Endometrium (tissue), 2 donors: ENCODE measurements around the gene LEMD1.
"Not testable (repeated sequence)": the region's sequence is repeated elsewhere in the genome, so short reads cannot be mapped to it uniquely, and the experiment has no call there.

Experiments
- FAIRE-seq: peaks from 2 replicates; lab custom pipeline; 2012; peaks lifted over from hg19 to GRCh38; lab: Jason Lieb, UNC
- donor health status: control.
- donor health status: control.

LEMD1 gene

DNA sequence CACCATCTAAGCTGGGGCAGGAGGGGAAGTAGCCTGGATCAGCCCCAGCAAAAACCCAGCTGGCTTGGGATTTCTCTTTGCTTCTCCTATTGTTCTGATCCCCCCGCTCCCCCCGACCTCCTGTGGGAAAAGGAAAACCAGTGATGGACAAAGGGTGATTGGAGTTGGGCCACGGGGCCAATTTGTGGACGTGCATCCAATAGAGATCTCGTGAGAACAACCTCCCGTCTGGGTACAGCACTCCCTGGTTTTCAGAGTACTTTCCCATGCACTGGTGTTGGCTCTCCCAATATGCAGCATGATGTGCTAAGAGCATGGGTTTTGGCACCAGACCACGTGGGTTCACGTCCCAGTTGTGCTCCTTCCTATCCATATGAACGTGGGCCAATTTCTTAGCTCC lies 25.0 kb upstream of the LEMD1 start:
- FAIRE-seq: no peak

DNA sequence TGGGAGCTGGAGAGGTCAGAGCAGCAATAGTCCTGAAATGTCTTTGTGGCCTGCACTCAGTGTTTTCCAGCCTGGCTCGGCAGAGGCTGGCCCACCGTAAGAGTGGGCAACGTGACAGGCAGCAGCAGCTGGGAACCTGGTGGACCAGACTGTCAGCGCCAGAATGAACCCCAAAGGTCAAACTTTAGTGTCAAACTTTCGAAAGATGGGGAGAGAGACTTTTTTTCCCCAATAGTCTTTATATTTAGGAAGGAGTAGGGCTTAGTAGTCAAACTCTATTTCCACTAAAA lies 23.7 kb upstream of the LEMD1 start:
- FAIRE-seq: no peak

DNA sequence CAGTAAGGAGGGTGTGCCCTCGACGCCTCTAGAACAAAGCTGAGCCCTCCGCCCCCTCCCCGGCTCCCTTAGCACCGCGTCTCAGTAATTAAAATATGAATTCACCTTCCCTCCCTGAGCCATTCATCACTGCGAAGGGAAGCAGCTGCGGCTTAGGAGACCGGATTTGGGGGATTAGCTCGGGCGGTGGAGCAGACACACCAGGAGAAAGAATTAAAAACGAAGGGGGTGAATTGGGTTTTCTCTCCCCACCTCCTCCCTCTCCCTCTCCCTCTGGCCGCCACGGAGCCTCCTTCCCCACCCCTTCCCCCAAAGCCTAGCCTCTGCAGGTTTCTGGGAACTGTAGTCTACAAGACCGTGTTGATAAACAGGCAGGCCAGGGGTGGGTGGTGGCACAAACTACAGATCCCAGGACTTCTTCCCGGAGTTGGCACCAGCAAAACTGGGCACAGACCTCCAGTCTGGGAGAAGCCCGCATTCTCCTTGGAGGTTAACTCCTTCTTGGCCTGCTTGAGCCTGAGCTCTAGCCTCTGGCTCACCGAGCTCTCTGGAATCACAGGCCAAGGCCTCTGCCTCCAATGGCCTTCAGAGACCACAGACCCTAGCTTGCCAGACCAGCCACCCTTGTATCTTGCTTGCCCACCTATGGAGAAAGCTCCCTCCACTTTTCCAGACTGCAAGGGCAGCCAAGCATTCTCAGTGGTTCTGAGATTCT lies 23.2 kb upstream of the LEMD1 start:
- FAIRE-seq: no peak

DNA sequence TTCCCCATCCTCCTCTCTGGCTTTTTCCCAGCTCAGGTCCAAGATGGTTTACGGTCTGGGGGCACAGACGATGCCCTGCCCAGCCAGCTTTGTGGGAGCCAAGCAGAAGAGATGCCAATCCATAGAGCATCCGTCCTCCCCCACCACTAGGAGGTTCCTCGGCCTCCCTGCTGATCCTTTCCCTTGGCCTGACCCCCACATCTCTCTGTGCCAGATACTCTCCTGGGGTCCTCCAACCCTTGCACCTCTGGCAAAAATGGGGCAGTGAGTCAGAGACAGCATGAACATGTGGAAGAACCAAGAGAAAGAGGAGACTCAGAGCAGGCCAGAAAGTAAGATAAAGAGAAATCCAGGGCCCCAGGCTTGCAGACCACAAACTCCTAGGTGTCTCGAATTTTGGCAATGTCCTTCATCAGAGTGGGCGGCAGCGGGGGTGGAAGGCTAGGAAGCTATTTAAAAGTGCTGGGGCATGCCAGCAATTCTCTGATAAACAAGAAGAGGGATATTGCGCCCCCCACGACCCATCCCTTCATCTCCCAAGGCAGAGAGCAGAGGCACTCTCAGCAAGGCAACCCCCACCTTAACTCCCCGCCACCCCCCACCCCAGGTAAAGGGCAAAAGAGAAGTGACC lies 22.6 kb upstream of the LEMD1 start:
- no peak for FAIRE-seq

DNA sequence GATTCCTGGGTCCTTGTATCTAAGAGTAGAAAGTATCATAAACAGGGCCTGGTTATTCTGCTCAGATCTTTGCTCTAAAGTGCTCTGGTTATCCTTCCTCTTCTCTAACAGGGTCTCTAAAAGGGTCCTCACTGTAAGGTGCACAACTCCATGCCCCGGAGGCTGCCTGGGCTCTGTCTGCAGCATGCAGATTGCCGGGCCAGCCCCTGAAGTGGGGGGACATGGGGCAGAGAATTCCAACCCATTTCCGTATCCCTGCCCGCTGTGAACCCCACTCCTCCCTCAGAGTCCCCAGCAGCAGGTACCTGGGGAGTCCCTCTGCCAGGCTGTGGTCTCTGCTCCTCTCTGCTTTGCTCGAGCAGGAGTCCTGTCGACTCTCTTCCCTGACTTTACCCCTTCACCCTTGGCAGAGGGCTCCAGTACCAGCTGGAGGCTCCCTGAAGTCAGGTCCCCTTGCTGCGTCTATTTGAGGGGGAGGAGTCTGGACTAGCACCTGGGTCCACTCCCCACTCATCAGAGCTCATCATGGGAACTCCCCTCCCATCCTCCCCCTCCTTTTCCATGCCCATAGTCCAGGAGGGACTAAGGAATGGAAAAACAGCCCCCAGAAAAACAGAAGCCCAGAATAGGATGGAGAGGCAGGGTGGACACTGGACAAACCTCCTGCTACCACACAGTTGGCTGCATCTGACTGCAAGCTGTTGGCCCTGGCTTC lies 21.9 kb upstream of the LEMD1 start:
- FAIRE-seq: no peak

DNA sequence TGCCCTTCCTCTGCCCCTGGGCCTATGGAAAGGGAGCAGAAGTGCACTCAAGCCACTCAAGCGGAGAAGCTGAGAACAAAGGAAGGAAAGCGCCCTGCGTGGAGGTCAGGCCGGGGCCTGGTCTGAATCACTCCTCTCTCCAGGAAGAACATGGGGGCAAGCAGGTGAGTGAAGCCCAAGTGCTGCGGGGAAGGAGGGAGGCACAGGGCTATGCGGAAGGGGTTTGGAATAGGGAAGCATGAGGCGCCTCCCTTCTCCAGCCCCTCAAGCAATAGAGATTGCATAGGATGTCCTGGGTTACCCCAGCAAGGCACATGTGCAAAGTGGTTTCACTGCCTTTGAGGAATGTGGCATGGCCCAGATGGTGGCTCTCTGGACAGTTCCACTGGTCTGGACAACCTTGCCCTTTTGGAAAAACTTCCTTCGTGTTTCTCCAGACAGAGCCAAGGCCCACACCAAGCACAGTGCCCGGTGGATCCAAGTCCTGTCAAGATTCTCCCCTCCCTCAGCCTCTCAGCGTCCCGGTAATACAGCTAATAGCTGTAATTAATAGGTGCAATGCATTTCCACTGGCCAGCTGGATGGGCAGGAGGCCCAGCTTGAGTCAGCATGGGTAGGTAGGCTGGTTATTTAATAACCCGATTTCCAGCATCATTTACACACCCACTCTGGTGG lies 20.3 kb upstream of the LEMD1 start:
- no peak for FAIRE-seq

DNA sequence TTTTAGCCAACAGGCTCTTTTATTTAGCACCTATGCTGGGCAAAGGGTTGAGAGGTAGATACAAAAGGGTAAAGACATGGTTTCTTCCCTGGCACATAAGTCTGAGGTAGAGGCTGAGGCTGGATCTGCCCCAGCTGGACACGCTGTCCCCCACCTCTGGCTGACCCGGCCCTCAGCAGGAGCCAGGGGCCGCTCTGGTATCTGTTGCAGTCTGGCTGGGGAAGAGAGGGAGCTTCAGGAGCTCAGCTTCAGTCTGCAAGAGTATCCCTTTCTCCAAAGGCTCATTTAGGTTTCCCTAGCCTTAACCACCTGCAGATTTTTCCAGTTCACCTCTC lies 19.8 kb upstream of the LEMD1 start:
- FAIRE-seq: no peak

DNA sequence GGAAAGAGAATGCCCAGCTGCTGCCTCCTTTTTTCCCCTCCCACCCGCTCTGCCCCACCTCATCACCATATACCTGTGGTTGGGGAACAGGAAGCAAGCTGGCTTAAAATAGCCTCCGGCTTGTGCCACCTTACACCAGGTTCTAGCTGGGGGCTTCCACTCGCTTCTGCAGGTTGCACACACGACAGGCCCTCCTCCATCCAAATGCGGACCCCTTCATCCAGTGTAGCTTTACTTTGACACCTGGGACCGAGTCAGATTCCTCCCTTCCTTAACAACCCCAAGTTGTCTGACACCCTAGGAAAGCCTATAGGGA lies 19.4 kb upstream of the LEMD1 start:
- FAIRE-seq: no peak

DNA sequence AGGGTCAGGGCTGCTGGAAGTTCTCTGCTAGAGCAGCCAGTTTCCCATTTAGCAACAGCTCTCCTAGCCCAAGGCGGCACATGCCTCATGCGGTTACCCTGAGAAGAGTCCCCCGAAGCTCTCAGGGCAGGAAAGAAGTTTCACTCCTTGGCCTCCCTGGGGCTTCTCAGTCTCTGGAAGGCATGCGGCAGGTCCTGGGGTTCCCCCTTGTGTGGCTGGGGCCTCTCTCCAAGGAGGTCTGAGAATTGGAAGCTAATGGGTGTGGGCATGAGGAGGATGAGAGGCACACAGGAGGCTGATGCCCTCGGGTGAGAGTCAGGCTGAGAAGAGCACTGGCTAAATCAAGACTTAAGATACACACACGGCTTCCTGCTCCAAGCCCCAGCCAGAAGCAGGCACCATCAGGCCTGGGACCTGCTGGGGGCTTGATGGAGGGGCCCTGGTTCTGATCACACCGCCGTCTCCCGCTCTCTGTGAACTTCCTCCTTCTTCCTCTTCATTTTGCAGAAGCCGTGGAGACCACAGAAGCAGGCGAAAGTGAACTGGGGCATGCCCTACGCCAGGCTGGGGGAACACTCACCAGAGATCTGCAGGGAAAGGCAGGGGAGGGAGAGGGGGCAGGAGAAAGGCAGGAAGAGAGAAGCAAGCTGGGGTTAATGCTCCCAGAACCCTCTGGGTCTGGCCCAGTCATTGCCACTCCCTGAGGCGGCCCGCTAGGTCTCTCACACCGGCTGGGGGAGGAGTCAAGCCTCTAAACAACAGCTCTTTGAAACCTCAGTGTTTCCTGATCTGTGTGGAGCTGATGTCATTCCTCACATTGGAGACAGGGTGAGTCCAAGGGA lies 18.8 kb upstream of the LEMD1 start:
- no peak for FAIRE-seq

DNA sequence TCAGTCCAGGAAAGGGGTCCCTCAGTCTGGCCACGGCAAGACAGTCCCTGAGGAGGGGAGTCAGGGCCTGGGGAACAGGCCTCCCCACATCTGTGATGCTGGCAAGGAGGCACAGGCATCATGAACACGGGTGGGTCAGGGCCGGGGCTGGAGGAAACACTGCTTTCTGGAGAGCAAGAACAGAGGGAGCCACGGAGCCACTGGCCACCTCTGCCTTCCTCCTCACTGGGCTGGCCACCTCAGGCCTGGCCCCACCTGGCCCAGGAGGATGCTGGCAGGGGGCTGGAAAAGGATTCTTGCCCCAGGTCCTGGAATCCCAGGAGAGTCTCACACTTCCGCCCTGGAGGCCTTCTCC lies 18.2 kb upstream of the LEMD1 start:
- FAIRE-seq: no peak

DNA sequence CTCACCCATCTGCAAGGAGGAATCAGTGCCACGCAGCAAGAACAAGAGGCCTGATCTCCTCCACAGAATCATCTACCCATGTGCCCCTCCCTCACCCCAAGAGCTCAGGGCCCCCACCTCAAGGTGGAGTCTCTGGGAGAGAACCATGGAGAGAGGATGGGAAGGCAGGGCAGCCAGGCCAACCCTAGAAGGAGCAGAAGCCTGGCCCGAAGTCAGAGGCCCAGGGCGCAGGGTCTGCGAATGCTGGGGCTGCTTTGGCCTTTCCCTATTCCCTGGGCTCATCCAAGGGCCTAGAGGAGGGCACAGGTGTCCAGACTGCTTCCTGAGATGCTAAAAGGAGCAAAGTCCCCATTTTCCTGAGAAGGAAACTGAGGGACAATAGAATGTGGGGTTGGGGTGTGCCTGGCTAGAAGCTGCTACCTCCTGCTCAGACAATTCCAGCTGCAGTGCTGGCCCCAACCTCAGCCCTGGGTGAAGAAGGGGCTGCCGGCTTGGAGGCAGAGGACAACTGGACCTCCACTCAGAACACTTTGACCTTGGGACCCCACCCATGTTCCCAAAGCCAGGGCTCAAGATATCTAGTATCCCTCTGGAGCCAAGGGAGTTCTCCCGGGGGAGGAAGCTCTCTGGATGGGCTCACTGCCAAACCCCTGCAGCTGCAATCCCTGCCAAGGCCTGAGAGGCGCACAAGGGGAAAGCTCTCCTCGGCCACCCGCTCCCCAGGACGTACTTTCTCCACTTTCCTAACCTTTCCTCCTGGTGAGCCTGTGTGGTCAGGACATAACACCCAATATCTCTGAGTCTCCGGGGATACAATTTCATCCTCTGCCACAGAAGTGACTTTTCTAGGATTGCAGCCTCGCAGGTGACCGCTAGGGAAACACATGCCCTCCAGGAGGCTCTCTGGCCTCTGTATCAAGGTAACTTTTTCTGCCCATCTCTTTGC lies 16.6 kb upstream of the LEMD1 start:
- no peak for FAIRE-seq

DNA sequence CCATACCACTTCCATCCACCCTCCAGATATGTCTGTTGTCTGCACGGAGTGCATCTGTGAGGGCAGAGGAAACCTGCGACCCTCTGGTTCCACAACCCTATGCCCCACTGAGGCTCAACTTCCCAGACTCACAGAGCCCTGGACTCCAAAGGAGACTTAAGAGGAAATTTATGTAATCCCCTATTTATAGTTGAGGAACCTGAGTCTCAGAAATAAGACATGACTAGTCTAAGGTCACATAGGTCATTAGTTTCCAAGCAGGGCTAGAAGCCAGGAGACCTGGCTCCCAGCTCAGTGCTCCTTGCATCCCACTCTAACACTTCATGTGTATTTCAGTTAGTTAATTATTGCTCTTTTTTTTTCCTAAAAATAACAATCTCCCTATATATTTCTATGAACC lies 15.7 kb upstream of the LEMD1 start:
- FAIRE-seq: no peak

DNA sequence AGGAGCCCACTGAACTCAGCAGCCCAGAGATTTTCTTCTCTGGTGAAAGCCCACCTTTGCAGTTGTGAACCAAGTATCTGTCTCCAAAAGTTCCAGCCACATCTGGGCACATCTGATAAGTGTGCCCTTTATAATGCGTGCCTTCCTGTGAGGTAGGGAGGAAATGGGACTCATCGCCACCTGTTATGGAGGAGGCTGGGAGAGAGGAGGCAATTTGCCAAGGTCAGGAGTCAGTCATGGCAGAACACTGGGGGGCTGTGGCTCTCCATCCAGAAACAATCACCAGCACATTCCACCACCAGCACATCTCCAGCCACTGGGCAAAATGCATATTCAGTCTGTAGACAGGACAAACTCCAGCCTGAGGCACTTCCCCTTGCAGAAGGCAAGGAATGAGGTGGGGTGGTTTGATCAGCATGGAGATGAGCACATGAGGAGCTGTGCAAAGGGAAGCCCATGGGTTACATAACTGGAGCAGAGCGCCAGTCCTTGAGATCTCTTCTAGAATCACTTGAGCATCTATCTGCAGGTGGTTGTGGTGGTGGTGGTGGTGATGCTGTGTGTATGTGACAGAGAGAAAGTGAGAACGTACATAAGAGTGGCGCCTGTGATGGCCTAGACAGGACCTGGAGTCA lies 15.0 kb upstream of the LEMD1 start:
- no peak for FAIRE-seq

DNA sequence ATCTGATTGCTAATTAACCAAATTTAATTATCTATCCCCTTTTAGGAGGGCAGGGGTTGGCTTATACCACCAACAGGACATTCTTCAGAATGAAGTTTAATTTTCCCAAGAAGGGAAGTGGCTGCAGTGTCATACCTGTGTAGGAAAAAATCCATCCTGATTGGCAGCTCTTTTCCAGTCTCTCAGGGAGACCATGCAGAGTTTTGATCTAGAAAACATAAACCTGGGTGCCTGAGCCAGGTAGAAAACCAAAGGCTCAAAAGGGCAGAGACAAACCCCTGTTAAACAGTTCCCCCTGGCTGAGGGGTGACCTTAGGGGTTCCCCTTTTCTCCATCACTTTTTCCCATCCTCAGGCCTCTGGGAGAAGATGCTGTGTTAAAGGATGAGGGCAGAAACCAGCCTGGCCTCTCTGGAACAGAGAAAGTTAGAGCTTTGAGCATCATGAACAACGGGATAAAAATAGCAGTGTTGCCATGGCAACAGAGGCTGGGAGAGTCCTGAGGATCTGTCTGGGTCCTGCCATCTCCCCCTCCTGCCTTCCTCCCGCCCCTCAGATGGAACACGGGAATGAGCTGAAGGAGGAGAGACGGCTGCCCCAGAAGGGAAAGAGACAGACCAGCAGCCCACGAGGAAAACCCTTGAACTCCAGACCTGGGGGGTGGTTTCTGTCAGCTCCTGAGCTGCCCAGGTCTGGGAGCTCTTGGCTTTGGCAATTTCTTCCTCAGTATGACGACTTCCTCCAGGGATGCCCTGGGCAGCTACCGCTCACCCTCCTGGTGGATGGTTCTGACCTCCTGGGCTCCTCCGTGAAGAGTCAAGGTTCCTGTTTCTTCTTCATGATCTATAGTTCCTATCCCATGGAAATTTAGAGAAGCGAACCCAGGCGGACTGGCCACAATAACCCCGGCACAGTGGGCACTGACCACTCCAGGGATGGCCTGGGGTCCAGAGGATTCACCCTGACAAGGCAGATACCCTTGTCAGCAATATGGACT lies 14.0 kb upstream of the LEMD1 start:
- FAIRE-seq: no peak

DNA sequence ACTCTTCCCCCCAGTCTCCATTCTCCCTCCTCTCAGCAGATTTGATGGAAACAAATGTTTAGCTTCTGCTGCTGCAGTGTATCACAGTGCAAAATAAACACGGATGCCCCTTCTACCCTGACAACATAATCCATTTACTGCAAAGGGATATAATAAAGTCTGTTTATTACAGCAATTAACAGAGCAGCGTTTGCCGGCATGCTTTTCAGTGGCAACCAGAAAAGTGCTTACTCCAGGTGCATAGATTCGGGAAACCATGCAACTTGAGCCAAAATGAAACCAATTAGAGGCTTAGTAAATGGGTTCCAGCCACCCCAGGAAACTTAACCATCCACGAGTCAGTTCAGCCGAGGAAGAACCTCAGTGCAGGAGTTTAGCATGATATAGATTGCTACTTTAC lies 12.9 kb upstream of the LEMD1 start:
- no peak for FAIRE-seq

DNA sequence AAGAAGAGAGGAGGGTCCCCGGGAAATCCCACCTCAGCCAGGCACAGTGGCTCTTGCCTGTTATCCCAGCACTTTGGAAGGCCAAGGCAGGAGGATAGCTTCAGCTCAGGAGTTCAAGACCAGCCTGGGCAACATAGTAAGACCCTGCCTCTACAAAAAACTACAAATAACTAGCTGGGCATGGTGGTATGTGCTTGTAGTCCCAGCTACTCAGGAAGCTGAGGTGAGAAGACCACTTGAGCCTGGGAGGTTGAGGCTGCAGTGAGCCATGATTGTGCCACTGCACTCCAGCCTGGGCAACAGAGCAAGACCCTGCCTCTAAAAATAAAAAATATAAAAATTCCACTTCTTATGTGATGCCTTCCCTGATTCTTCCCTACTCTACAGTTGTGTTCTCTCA lies 10.8 kb upstream of the LEMD1 start:
- not testable (repeated sequence) for FAIRE-seq

DNA sequence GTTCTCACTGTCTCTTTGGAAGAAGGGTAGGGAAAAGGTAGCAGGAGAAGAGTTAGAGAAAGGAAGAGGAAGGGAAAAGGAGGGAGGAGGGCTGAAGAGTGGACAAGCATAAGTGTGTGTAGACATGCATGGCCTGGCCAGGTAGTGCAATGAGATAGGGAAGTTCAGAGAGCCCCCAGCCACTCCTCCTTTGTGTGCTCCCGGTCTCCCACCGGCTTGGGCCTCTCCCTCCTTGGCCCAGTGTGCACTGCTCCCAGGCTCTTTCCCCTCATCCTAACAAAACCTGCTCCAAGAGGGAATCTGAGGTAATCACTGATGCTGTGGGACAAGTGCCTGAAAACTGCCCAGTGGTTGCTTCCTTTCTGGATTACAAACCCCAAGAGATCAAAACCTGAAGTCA lies 10.3 kb upstream of the LEMD1 start:
- no peak for FAIRE-seq

DNA sequence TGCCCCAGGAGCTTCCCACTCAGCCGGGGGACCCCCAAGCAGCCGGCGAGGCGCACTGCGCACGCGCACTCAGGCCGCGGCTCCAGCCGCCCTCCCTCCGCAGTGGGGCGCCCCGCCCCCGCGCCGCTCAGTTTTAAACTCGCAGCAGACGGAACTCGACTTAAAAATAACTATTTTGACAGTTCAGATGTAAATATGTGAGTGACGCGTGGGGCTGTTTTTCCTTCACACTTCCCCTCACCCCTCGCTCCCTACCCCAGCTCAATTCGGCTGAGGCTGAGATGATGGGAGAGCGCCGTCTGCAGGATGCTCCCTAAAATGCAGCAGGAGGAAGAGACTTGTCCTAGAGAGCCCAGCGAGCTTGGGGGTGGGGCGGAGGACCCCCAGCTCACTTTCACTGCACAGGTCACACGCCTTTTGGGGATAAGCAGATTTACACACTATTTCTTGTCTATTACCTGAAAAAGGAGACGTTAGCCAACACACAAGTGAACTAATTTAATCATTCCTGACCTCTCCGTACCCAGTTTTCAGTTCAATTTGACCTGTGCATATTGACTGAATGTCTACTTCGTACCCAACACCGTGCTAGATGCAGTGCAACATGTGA lies 8.9 kb upstream of the LEMD1 start:
- FAIRE-seq: no peak
